ENCODE measurements around the gene WDR5B.

The WDR5B gene

GRCh38 chr3:122365073-122365472 lies 50.8 kb downstream of the WDR5B start:
- no peak for DNase-seq

- no peak for DNase-seq
Observed at GRCh38 chr3:122364490-122364889, 51.4 kb downstream of the WDR5B start.

Measured in NCI-H82 (cell line).